Measurements from ENCODE around the gene VDR. TPM values are rescaled to one million over a fixed set of nuclear protein-coding genes. Genes with fewer than 3 reads are reported as not detected.
A peak's percentile ranks its signal among the peaks of the same experiment; 100 is the strongest.

Gene VDR
- total and polyA plus RNA-seq, 8 donors: 1.2 to 5.5 (median 2.0) TPM

DNA sequence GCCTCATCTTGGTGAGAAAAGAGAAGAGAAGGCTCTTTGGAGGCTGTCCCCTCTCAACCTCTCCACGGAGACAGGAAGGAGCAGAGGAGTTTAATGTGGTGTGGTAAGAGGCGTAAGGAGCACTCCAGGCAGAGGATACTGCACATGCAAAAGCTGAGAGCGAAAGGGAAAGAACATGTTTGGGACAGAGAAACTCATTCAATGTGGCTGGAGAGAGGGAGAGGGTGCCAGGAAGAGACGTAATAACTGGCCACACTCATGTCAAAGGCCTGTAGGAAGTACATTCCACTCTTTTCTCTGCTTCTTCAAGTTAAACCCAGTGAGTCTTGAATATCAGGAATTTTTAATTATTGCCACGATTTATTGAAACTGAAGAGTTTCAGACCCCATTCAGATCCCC is 12.0 kb downstream of the VDR start:
- FAIRE-seq (no peak), DNase-seq (no peak), ATAC-seq (no peak)
- 80 to 85% methylated on average over 5 of the region's 5 CpGs for WGBS, 2 donors
- intact Hi-C loops (cut with DNase I): no loop called here
- Histone ChIP-seq H3K27ac (no peak overlapping the region), H3K27me3 (no peaks in the 10 kb centered on the region), H3K36me3 (no peaks in the 10 kb centered on the region), H3K9me3 (no peaks in the 10 kb centered on the region), H3K4me1 (peaks cover 0 to 4% (median 0%) of the 10 kb centered on the region in 3 donors), H3K4me3 (no peak overlapping the region)
- TF ChIP-seq, protein P1, sequence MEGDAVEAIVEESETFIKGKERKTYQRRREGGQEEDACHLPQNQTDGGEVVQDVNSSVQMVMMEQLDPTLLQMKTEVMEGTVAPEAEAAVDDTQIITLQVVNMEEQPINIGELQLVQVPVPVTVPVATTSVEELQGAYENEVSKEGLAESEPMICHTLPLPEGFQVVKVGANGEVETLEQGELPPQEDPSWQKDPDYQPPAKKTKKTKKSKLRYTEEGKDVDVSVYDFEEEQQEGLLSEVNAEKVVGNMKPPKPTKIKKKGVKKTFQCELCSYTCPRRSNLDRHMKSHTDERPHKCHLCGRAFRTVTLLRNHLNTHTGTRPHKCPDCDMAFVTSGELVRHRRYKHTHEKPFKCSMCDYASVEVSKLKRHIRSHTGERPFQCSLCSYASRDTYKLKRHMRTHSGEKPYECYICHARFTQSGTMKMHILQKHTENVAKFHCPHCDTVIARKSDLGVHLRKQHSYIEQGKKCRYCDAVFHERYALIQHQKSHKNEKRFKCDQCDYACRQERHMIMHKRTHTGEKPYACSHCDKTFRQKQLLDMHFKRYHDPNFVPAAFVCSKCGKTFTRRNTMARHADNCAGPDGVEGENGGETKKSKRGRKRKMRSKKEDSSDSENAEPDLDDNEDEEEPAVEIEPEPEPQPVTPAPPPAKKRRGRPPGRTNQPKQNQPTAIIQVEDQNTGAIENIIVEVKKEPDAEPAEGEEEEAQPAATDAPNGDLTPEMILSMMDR (IDR thresholded peaks at IDR 0.05): no peak

DNA sequence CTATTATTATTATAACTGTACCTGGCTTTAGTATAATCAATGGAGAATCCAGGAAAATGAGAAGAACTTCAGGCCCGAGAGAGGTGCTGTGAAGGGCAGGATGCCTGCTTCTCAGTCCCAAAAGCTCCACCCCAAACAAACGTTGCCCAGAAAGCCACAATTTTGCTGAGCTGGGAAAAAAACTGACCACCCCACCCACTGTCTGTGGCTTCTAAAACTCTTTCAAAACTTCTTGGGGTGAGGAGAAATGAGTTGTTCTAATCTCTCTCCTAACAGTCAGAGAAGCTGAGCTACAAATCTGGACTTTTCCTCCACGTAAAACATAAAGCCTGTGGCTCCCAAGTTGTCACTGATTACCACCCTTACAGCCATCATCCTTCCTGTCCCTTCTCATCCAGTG is 13.4 kb downstream of the VDR start:
- H3K4me3 ChIP-seq: no peak overlapping the region
- DNase-seq: no peak
- H3K27ac ChIP-seq: no peak overlapping the region
- TF ChIP-seq, protein P1 (IDR thresholded peaks at IDR 0.05): no peak
- H3K9me3 ChIP-seq: no peaks in the 10 kb centered on the region
- 52 to 60% methylated on average over 3 of the region's 3 CpGs for WGBS, 2 donors
- FAIRE-seq: no peak
- intact Hi-C loops (cut with DNase I): no loop called here
- H3K4me1 ChIP-seq: no peaks in the 10 kb centered on the region
- H3K27me3 ChIP-seq: no peaks in the 10 kb centered on the region
- no peaks in the 10 kb centered on the region for H3K36me3 ChIP-seq
- ATAC-seq: peak in 1 of 4 donors; percentile 16

DNA sequence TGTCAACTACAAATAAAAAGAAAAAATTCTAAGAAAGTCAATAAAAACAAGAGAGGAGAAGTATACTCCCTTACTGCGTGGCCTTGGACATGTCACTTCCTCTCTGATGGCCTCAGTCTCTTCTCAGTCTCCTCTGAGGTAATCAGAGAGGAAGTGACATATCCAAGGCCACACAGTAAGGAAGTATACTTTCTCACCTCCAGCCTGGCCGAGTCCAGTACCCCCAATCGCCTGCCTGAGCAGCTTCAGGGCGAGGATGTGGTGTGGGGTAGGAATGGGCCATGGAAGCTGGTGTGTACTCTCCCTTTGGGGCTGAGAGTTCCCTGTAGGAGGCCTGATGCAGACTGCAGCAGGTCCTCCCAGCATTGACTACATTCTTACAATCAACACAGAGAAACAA is 15.8 kb downstream of the VDR start:
- H3K4me1 ChIP-seq: no peaks in the 10 kb centered on the region
- H3K36me3 ChIP-seq: no peaks in the 10 kb centered on the region
- ATAC-seq (peak in 3 of 4 donors; percentile 29 to 68 (median 36)), DNase-seq (no peak), FAIRE-seq (no peak)
- no peaks in the 10 kb centered on the region for H3K9me3 ChIP-seq
- TF ChIP-seq, protein P1 (IDR thresholded peaks at IDR 0.05): no peak
- no peak overlapping the region for H3K4me3 ChIP-seq
- peak overlapping the region in 1 of 4 donors; percentile 2 for H3K27ac ChIP-seq
- WGBS, 2 donors: 63 to 76% methylated on average over 4 of the region's 4 CpGs
- no peaks in the 10 kb centered on the region for H3K27me3 ChIP-seq
- intact Hi-C loops (cut with DNase I): no loop called here

DNA sequence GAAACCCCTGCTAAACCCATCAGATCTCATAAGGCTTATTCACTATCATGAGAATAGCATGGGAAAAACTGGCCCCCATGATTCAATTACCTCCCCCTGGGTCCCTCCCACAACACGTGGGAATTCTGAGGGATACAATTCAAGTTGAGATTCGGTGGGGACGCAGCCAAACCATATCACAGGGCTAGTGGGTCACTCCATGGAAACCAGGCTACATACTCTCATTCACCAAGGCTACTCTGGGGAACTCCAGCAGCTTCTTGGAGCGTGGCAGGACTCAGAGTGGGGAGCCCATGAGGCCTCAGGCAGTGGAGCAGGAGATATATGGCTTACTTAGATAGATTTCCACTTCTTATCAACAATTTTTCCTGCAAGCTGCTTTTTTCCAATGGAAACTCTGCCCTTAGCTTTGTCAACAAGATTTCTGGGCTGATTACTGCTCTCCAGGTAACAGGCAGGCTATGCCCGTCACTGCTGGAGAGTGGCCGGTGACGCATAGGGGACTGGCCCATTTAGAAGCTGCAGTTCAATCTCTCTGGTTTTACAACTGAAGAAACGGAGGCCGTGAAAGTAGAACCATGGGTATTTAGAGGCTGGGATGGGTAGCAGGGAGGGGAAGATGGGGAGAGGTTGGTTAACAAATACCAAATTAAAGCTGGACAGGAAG is 16.5 kb downstream of the VDR start:
- FAIRE-seq (no peak), ATAC-seq (peak; percentile 46 to 75 (median 65)), DNase-seq (peak in 1 of 6 donors; percentile 32)
- H3K27ac ChIP-seq: peak overlapping the region in 1 of 4 donors; percentile 4
- H3K4me1 ChIP-seq: no peaks in the 10 kb centered on the region
- H3K4me3 ChIP-seq: no peak overlapping the region
- WGBS, 2 donors: 69 to 78% methylated on average over 9 of the region's 9 CpGs
- H3K27me3 ChIP-seq: no peaks in the 10 kb centered on the region
- TF ChIP-seq, protein P1 (IDR thresholded peaks at IDR 0.05): no peak
- H3K36me3 ChIP-seq: no peaks in the 10 kb centered on the region
- intact Hi-C loops (cut with DNase I): no loop called here
- no peaks in the 10 kb centered on the region for H3K9me3 ChIP-seq

DNA sequence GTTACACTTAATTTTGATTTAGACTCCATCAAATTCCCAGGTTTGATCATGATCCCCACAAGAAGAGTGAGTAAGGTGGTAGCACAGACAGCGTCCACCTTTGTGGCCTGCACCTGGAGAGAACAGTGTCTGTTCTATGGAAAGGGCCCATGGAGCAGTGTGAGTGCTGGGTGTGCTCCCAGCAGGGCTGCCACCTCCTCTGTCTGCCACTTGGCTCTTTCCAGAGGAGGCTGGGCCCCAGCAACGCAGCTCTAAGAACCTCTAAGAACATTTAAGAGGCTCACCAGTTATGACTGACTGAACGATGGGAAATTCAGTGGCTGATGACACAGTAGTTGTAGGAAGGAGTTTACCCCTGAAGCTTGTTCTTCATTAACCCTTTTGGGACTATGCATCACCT is 17.3 kb downstream of the VDR start:
- Histone ChIP-seq H3K4me1 (peaks cover 0 to 3% (median 0%) of the 10 kb centered on the region in 3 donors), H3K27me3 (no peaks in the 10 kb centered on the region), H3K4me3 (no peak overlapping the region), H3K36me3 (no peaks in the 10 kb centered on the region), H3K9me3 (no peaks in the 10 kb centered on the region), H3K27ac (no peak overlapping the region)
- FAIRE-seq (no peak), ATAC-seq (no peak), DNase-seq (no peak)
- WGBS, 2 donors: 83 to 86% methylated on average over 3 of the region's 3 CpGs
- intact Hi-C loops (cut with DNase I): no loop called here
- TF ChIP-seq, protein P1 (IDR thresholded peaks at IDR 0.05): no peak

Data from pancreas (tissue), 10 donors.